ENCODE measurements around the gene MED12L.
A peak's percentile ranks its signal among the peaks of the same experiment; 100 is the strongest.

MED12L gene

GRCh38 chr3:151459358-151459757, 373.9 kb downstream of the MED12L start:
- H3K36me3 ChIP-seq (ENCODE audit: control insufficient read depth, insufficient read depth, low read length) = no peaks in the 10 kb centered on the region
- H3K4me1 ChIP-seq = no peaks in the 10 kb centered on the region
- H3K4me2 ChIP-seq (ENCODE audit: low read length) = no peak overlapping the region
- H3K4me3 ChIP-seq (ENCODE audit: low read depth, low read length) = no peak overlapping the region
- no peaks in the 10 kb centered on the region for H3K27me3 ChIP-seq (ENCODE audit: control insufficient read depth, insufficient read depth, low read length)
- H3K9me3 ChIP-seq (ENCODE audit: control insufficient read depth, low read length) = no peaks in the 10 kb centered on the region
- no peak overlapping the region for H3K27ac ChIP-seq
- TF ChIP-seq CTCF (IDR thresholded peaks at IDR 0.05) = no peak
- no peaks in the 10 kb centered on the region for H3K79me2 ChIP-seq
- H2AFZ ChIP-seq = no peak overlapping the region
- H3K9ac ChIP-seq = no peak overlapping the region

- no peak overlapping the region for H3K9ac ChIP-seq
- H3K9me3 ChIP-seq (ENCODE audit: control insufficient read depth, low read length) = no peaks in the 10 kb centered on the region
- H3K36me3 ChIP-seq (ENCODE audit: control insufficient read depth, insufficient read depth, low read length) = no peaks in the 10 kb centered on the region
- H2AFZ ChIP-seq = no peak overlapping the region
- TF ChIP-seq CTCF (IDR thresholded peaks at IDR 0.05) = no peak
- H3K79me2 ChIP-seq = no peaks in the 10 kb centered on the region
- peak overlapping the region; percentile 87 for H3K4me2 ChIP-seq (ENCODE audit: low read length)
- no peaks in the 10 kb centered on the region for H3K27me3 ChIP-seq (ENCODE audit: control insufficient read depth, insufficient read depth, low read length)
- no peak overlapping the region for H3K27ac ChIP-seq
- H3K4me3 ChIP-seq (ENCODE audit: low read depth, low read length) = peak overlapping the region; percentile 54
- H3K4me1 ChIP-seq = no peaks in the 10 kb centered on the region
These were observed 374.8 kb downstream of the MED12L start for GRCh38 chr3:151460228-151460627.

GRCh38 chr3:151460774-151461450, 375.4 kb downstream of the MED12L start, which contains the start of gene IGSF10:
TSS of gene IGSF10 (minus strand) at chr3:151461061. CDS start at chr3:151458709, 2,352 bp downstream.
- Histone ChIP-seq H3K27ac (no peak within 1 kb of the TSS), H2AFZ (peak within 1 kb of the TSS; percentile 54), H3K4me1 (no peaks in the 10 kb centered on the region), H3K4me2 (ENCODE audit: low read length) (peak within 1 kb of the TSS; percentile 87), H3K27me3 (ENCODE audit: control insufficient read depth, insufficient read depth, low read length) (no peaks in the 10 kb centered on the region), H3K79me2 (no peaks in the 10 kb centered on the region), H3K36me3 (ENCODE audit: control insufficient read depth, insufficient read depth, low read length) (no peaks in the 10 kb centered on the region), H3K4me3 (ENCODE audit: low read depth, low read length) (peak within 1 kb of the TSS; percentile 54), H3K9me3 (ENCODE audit: control insufficient read depth, low read length) (no peaks in the 10 kb centered on the region), H3K9ac (no peak within 1 kb of the TSS)
- TF ChIP-seq CTCF (IDR thresholded peaks at IDR 0.05) = no peak

- H2AFZ ChIP-seq = no peak overlapping the region
- H3K27ac ChIP-seq = no peak overlapping the region
- H3K4me1 ChIP-seq = no peaks in the 10 kb centered on the region
- no peaks in the 10 kb centered on the region for H3K9me3 ChIP-seq (ENCODE audit: control insufficient read depth, low read length)
- no peak overlapping the region for H3K9ac ChIP-seq
- H3K27me3 ChIP-seq (ENCODE audit: control insufficient read depth, insufficient read depth, low read length) = no peaks in the 10 kb centered on the region
- no peak overlapping the region for H3K4me2 ChIP-seq (ENCODE audit: low read length)
- no peak for TF ChIP-seq CTCF (IDR thresholded peaks at IDR 0.05)
- H3K4me3 ChIP-seq (ENCODE audit: low read depth, low read length) = no peak overlapping the region
- no peaks in the 10 kb centered on the region for H3K79me2 ChIP-seq
- no peaks in the 10 kb centered on the region for H3K36me3 ChIP-seq (ENCODE audit: control insufficient read depth, insufficient read depth, low read length)
These were observed 376.9 kb downstream of the MED12L start for GRCh38 chr3:151462278-151462780.

DNA sequence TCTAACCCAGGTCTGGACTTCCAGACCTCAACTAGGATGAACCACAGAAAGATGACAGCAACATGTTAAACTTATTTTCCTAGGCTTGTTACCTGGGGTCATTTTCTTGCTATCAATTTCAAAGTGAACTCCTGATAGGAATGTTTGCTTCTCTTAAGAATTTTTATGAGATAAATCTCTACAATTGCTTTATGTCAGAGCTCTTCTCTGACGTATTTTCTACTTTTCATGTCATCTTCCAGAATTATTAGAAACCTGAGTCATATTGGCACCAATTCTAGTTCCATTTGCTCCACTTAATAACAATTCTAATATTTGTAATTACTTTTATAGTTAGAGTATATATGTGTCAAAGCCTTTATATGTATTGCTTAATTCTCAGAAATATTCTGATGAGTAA, 377.5 kb downstream of the MED12L start:
- no peak for TF ChIP-seq CTCF (IDR thresholded peaks at IDR 0.05)

More for the DNA sequence above, 377.5 kb downstream of the MED12L start:
- Histone ChIP-seq H3K36me3 (ENCODE audit: control insufficient read depth, insufficient read depth, low read length) (no peaks in the 10 kb centered on the region), H3K4me3 (ENCODE audit: low read depth, low read length) (no peak overlapping the region), H3K27ac (no peak overlapping the region), H3K79me2 (no peaks in the 10 kb centered on the region), H3K9ac (no peak overlapping the region), H2AFZ (no peak overlapping the region), H3K9me3 (ENCODE audit: control insufficient read depth, low read length) (no peaks in the 10 kb centered on the region), H3K4me1 (no peaks in the 10 kb centered on the region), H3K4me2 (ENCODE audit: low read length) (no peak overlapping the region), H3K27me3 (ENCODE audit: control insufficient read depth, insufficient read depth, low read length) (no peaks in the 10 kb centered on the region)
